DOHH2 (cell line): ENCODE measurements around the gene FMNL2.

Experiments
- H3F3A ChIP-seq: fragments of 200-600 bp; sonication (generic), shearing (Covaris generic); 2 replicates; pipeline ENCODE4 v1.6.0; 2016; ENCODE audit warnings: antibody characterized with exemption, mild to moderate bottlenecking; ENCODE audit not compliant: control insufficient read depth, insufficient read depth
- H3K27ac ChIP-seq: fragments of 200-600 bp; sonication (generic); 2 replicates; pipeline ENCODE4 v1.5.1; 2014; ENCODE audit warnings: low read depth, mild to moderate bottlenecking, low read length, moderate library complexity
- H3K27me3 ChIP-seq: fragments of 200-600 bp; sonication (generic); 2 replicates; pipeline ENCODE4 v1.6.1; 2014; ENCODE audit warnings: mild to moderate bottlenecking, low read length, mixed read lengths; ENCODE audit not compliant: control insufficient read depth
- H3K36me3 ChIP-seq: fragments of 200-600 bp; sonication (generic); 2 replicates; pipeline ENCODE4 v1.6.1; 2014; ENCODE audit warnings: mild to moderate bottlenecking, low read length, moderate library complexity, mixed read lengths; ENCODE audit not compliant: control insufficient read depth
- H3K4me1 ChIP-seq: fragments of 200-600 bp; sonication (generic); 2 replicates; pipeline ENCODE4 v1.6.1; 2014; ENCODE audit warnings: mild to moderate bottlenecking, low read length, mixed read lengths; ENCODE audit not compliant: control insufficient read depth
- H3K4me2 ChIP-seq: fragments of 200-600 bp; sonication (generic); 2 replicates; pipeline ENCODE4 v1.6.0; 2014; ENCODE audit warnings: mild to moderate bottlenecking, low read length, moderate library complexity
- H3K4me3 ChIP-seq: fragments of 200-600 bp; sonication (generic); 2 replicates; pipeline ENCODE4 v1.5.1; 2014; ENCODE audit warnings: mild to moderate bottlenecking, low read length, mixed read lengths
- H3K79me2 ChIP-seq: fragments of 200-600 bp; sonication (generic); 2 replicates; pipeline ENCODE4 v1.6.1; 2014; ENCODE audit warnings: mild to moderate bottlenecking, low read length, mixed read lengths; ENCODE audit not compliant: control insufficient read depth
- H3K9me2 ChIP-seq: fragments of 200-600 bp; sonication (generic); replicated peaks from 2 replicates; pipeline ENCODE4 v1.6.1; 2014; ENCODE audit warnings: mild to moderate bottlenecking, low read length, mixed read lengths; ENCODE audit not compliant: control insufficient read depth
- H3K9me3 ChIP-seq: fragments of 200-600 bp; sonication (generic); 2 replicates; pipeline ENCODE4 v1.6.1; 2014; ENCODE audit warnings: antibody characterized with exemption, low read length, mixed read lengths; ENCODE audit not compliant: control insufficient read depth, insufficient read depth
- H4K20me1 ChIP-seq: fragments of 200-600 bp; sonication (generic); 2 replicates; pipeline ENCODE4 v1.6.0; 2014; ENCODE audit warnings: low read depth, mild to moderate bottlenecking, antibody characterized with exemption, low read length, moderate library complexity; ENCODE audit not compliant: control insufficient read depth, insufficient read depth
- CTCF ChIP-seq: fragments of 200-600 bp; sonication (generic); IDR thresholded peaks from one replicate; pipeline ENCODE4 v1.5.1; 2014; ENCODE audit warnings: antibody characterized with exemption, mild to moderate bottlenecking, low read depth, low read length; ENCODE audit not compliant: poor library complexity, severe bottlenecking
- EZH2phosphoT487 ChIP-seq: fragments of 200-600 bp; sonication (generic); IDR thresholded peaks from 2 replicates; pipeline ENCODE4 v1.6.1; 2017; ENCODE audit warnings: borderline replicate concordance, mild to moderate bottlenecking, antibody characterized with exemption, low read length, moderate library complexity, mixed read lengths

Gene FMNL2

GRCh38 chr2:152564754-152565551, 230.0 kb downstream of the FMNL2 start:
- Histone ChIP-seq H4K20me1 (no peaks in the 10 kb centered on the region), H3K4me1 (no peaks in the 10 kb centered on the region)
- no peak for TF ChIP-seq CTCF
- TF ChIP-seq EZH2phosphoT487: no peak

GRCh38 chr2:152565884-152566727, 231.1 kb downstream of the FMNL2 start:
- H3K36me3 ChIP-seq: no peaks in the 10 kb centered on the region
- H4K20me1 ChIP-seq: no peaks in the 10 kb centered on the region
- H3K4me3 ChIP-seq: no peak overlapping the region
- no peaks in the 10 kb centered on the region for H3K79me2 ChIP-seq
- no peaks in the 10 kb centered on the region for H3K9me2 ChIP-seq
- TF ChIP-seq CTCF (no peak), EZH2phosphoT487 (no peak)
- no peaks in the 10 kb centered on the region for H3K4me1 ChIP-seq
- H3K27ac ChIP-seq: no peak overlapping the region
- no peaks in the 10 kb centered on the region for H3K9me3 ChIP-seq
- no peaks in the 10 kb centered on the region for H3F3A ChIP-seq
- no peak overlapping the region for H3K4me2 ChIP-seq
- H3K27me3 ChIP-seq: no peaks in the 10 kb centered on the region

More at GRCh38 chr2:152564754-152565551, 230.0 kb downstream of the FMNL2 start:
- H3K9me3 ChIP-seq: no peaks in the 10 kb centered on the region
- H3K9me2 ChIP-seq: no peaks in the 10 kb centered on the region
- no peaks in the 10 kb centered on the region for H3K79me2 ChIP-seq
- no peaks in the 10 kb centered on the region for H3F3A ChIP-seq
- H3K27me3 ChIP-seq: no peaks in the 10 kb centered on the region
- H3K4me3 ChIP-seq: no peak overlapping the region
- no peak overlapping the region for H3K27ac ChIP-seq
- H3K36me3 ChIP-seq: no peaks in the 10 kb centered on the region
- H3K4me2 ChIP-seq: no peak overlapping the region

DNA sequence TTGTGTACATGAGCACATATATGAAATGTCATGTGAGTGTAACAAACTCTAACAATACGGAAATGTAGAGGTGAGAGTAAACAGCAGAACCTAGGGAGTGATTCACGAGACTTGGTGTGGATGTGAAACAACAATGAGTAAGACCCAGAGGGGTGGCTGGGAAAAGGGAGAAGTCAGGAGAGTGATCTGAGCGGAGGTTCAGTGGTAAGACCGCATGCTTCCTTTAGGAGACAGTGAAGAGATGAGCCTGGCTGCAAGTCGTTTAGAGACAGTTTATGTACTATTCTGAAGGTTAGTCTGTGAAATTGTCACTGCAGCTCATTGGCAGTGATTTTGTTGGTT, 231.7 kb downstream of the FMNL2 start:
- Histone ChIP-seq H3K9me2 (no peaks in the 10 kb centered on the region), H3K4me2 (no peak overlapping the region), H3K4me3 (no peak overlapping the region), H3K4me1 (no peaks in the 10 kb centered on the region), H3K36me3 (no peaks in the 10 kb centered on the region), H4K20me1 (no peaks in the 10 kb centered on the region), H3K79me2 (no peaks in the 10 kb centered on the region), H3K27me3 (no peaks in the 10 kb centered on the region), H3F3A (no peaks in the 10 kb centered on the region), H3K9me3 (no peaks in the 10 kb centered on the region), H3K27ac (no peak overlapping the region)
- no peak for TF ChIP-seq CTCF
- TF ChIP-seq EZH2phosphoT487: no peak
